Measurements from ENCODE around the gene CCDC185.

The CCDC185 gene

DNA sequence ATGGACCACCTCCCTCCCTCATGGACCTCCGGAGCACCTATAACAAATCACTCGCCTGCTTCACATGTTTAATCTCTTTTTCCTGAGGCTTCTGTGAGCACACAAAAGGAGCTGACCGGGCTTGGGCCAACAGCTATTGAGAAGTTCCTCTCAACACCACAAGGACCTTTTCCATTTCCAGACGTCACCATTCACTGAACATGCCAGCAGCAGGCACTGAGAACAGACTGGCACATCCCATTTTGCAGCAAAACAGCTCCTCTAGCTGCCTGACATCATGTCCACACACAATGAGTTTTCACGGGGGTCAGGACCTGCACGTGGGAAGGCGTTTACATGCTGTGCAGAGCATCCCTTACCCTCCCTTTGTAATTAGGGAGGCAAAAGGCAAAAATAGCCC is 40.3 kb upstream of the CCDC185 start:
- no peaks in the 10 kb centered on the region for H3K9me3 ChIP-seq (ENCODE audit: low read length)
- no peaks in the 10 kb centered on the region for H3K79me2 ChIP-seq (ENCODE audit: insufficient read depth, low read length)
- H4K20me1 ChIP-seq (ENCODE audit: insufficient read depth, low read length) = no peaks in the 10 kb centered on the region
- no peak overlapping the region for H3K4me2 ChIP-seq (ENCODE audit: low read length)
- H3K9me2 ChIP-seq (ENCODE audit: low read depth, low read length) = no peaks in the 10 kb centered on the region
- no peak overlapping the region for H3K27ac ChIP-seq (ENCODE audit: low read depth, low read length, poor library complexity, severe bottlenecking)
- TF ChIP-seq EZH2 (IDR thresholded peaks at IDR 0.05; ENCODE audit: borderline replicate concordance, low read length) = no peak
- TF ChIP-seq, protein P1, sequence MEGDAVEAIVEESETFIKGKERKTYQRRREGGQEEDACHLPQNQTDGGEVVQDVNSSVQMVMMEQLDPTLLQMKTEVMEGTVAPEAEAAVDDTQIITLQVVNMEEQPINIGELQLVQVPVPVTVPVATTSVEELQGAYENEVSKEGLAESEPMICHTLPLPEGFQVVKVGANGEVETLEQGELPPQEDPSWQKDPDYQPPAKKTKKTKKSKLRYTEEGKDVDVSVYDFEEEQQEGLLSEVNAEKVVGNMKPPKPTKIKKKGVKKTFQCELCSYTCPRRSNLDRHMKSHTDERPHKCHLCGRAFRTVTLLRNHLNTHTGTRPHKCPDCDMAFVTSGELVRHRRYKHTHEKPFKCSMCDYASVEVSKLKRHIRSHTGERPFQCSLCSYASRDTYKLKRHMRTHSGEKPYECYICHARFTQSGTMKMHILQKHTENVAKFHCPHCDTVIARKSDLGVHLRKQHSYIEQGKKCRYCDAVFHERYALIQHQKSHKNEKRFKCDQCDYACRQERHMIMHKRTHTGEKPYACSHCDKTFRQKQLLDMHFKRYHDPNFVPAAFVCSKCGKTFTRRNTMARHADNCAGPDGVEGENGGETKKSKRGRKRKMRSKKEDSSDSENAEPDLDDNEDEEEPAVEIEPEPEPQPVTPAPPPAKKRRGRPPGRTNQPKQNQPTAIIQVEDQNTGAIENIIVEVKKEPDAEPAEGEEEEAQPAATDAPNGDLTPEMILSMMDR (IDR thresholded peaks at IDR 0.05; ENCODE audit: low read length) = no peak
- no peak overlapping the region for H3K9ac ChIP-seq (ENCODE audit: low read length)
- no peak overlapping the region for H2AFZ ChIP-seq (ENCODE audit: low read length)
- H3K4me3 ChIP-seq (ENCODE audit: low read depth, low read length, poor library complexity, severe bottlenecking) = no peak overlapping the region
- H3K27me3 ChIP-seq (ENCODE audit: insufficient read depth, low read length) = no peaks in the 10 kb centered on the region
- H3F3A ChIP-seq (ENCODE audit: insufficient read depth, low read length) = no peaks in the 10 kb centered on the region
- H3K36me3 ChIP-seq (ENCODE audit: insufficient read depth, low read length) = no peaks in the 10 kb centered on the region
- no peaks in the 10 kb centered on the region for H3K4me1 ChIP-seq (ENCODE audit: insufficient read depth, low read length, severe bottlenecking)

DNA sequence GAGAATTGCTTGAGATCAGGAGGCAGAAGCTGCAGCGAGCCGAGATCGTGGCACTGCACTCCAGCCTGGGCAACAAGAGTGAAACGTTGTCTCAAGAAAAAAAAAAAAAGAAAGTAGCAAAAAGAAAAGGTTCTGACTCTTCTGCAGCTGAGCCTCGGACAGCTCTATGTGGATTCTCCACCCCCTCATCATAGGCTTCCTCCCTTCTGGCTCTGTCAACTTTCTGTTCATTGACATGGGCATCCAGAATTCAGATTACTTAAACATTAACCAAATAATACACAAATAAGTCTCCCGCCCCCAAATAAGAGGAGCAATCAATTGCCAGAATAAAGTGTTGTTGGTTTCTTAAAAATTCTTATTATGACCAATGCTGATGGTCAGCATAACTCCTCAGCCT is 39.3 kb upstream of the CCDC185 start:
- Histone ChIP-seq H2AFZ (ENCODE audit: low read length) (no peak overlapping the region), H3K4me3 (ENCODE audit: low read depth, low read length, poor library complexity, severe bottlenecking) (no peak overlapping the region), H3K27me3 (ENCODE audit: insufficient read depth, low read length) (no peaks in the 10 kb centered on the region), H3F3A (ENCODE audit: insufficient read depth, low read length) (no peaks in the 10 kb centered on the region), H3K9ac (ENCODE audit: low read length) (no peak overlapping the region), H3K4me1 (ENCODE audit: insufficient read depth, low read length, severe bottlenecking) (no peaks in the 10 kb centered on the region), H3K9me2 (ENCODE audit: low read depth, low read length) (no peaks in the 10 kb centered on the region), H3K27ac (ENCODE audit: low read depth, low read length, poor library complexity, severe bottlenecking) (no peak overlapping the region), H4K20me1 (ENCODE audit: insufficient read depth, low read length) (no peaks in the 10 kb centered on the region), H3K36me3 (ENCODE audit: insufficient read depth, low read length) (no peaks in the 10 kb centered on the region), H3K9me3 (ENCODE audit: low read length) (no peaks in the 10 kb centered on the region), H3K79me2 (ENCODE audit: insufficient read depth, low read length) (no peaks in the 10 kb centered on the region), H3K4me2 (ENCODE audit: low read length) (no peak overlapping the region)
- TF ChIP-seq, protein P1 (IDR thresholded peaks at IDR 0.05; ENCODE audit: low read length) = no peak
- TF ChIP-seq EZH2 (IDR thresholded peaks at IDR 0.05; ENCODE audit: borderline replicate concordance, low read length) = no peak

DNA sequence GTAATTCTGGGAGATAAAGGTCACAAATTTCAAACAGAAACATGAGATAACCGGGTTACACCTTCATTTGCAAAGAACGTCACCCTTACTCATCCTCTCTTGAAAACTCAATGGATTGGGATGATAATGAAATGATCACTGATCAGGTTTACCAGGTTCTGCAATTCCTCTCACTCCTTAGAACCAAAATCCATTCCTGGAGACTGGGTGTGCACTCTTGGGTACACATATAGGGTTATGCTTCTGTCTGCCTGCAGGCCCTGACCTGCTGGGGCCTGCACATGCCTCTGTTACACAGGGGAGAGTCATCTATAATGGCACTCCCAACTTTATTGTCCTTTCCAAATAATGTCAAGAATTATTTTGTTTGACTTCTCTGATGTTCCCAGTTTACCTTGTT is 37.5 kb upstream of the CCDC185 start:
- Histone ChIP-seq H3K4me2 (ENCODE audit: low read length) (no peak overlapping the region), H3K9me2 (ENCODE audit: low read depth, low read length) (no peaks in the 10 kb centered on the region), H3K4me3 (ENCODE audit: low read depth, low read length, poor library complexity, severe bottlenecking) (no peak overlapping the region), H3K36me3 (ENCODE audit: insufficient read depth, low read length) (no peaks in the 10 kb centered on the region), H3K27me3 (ENCODE audit: insufficient read depth, low read length) (no peaks in the 10 kb centered on the region), H3F3A (ENCODE audit: insufficient read depth, low read length) (no peaks in the 10 kb centered on the region), H2AFZ (ENCODE audit: low read length) (no peak overlapping the region), H3K9ac (ENCODE audit: low read length) (no peak overlapping the region), H4K20me1 (ENCODE audit: insufficient read depth, low read length) (no peaks in the 10 kb centered on the region), H3K9me3 (ENCODE audit: low read length) (no peaks in the 10 kb centered on the region), H3K27ac (ENCODE audit: low read depth, low read length, poor library complexity, severe bottlenecking) (no peak overlapping the region), H3K79me2 (ENCODE audit: insufficient read depth, low read length) (no peaks in the 10 kb centered on the region), H3K4me1 (ENCODE audit: insufficient read depth, low read length, severe bottlenecking) (no peaks in the 10 kb centered on the region)
- no peak for TF ChIP-seq EZH2 (IDR thresholded peaks at IDR 0.05; ENCODE audit: borderline replicate concordance, low read length)
- TF ChIP-seq, protein P1 (IDR thresholded peaks at IDR 0.05; ENCODE audit: low read length) = no peak

All from OCI-LY1 (cell line).